Endothelial cell of umbilical vein (primary cell): ENCODE measurements around the gene USH2A. TPM values are rescaled to one million over a fixed set of nuclear protein-coding genes. Genes with fewer than 3 reads are reported as not detected.

Experiments used
- BruUV-seq: library from RNA; stranded (reverse); fragments of 400-500 nt; replicated peaks from 2 replicates; lab custom pipeline; 2021; lab: Mats Ljungman, UMichigan
- CTCF ChIA-PET: fragments of 300-600, 350-600 bp; sonication (Branson Sonifier 250); formaldehyde crosslinking; loops from one replicate; lab custom pipeline; 2021; ENCODE audit warnings: antibody characterized with exemption, inconsistent platforms; lab: Charles Lee
- POLR2A ChIA-PET: fragments of 300-600, 350-600 bp; sonication (Branson Sonifier 250); formaldehyde crosslinking; loops from one replicate; lab custom pipeline; 2021; ENCODE audit warnings: antibody characterized with exemption, inconsistent platforms; lab: Charles Lee
- DNase-seq: peaks from one replicate; pipeline ENCODE4 v3.0.0-alpha.2; 2011; ENCODE audit warnings: low read depth, low spot score
- FAIRE-seq: peaks from 2 replicates; lab custom pipeline; 2011; peaks lifted over from hg19 to GRCh38; lab: Jason Lieb, UNC
- H2AFZ ChIP-seq: 2 replicates; pipeline ENCODE4 v1.6.0; 2012; ENCODE audit warnings: low read depth, low read length, control low read depth, inconsistent platforms
- H3K27ac ChIP-seq: 2 replicates; pipeline ENCODE4 v1.5.1; 2011; ENCODE audit warnings: low read depth, mild to moderate bottlenecking, control low read depth, low read length, moderate library complexity; ENCODE audit not compliant: insufficient read depth
- H3K27me3 ChIP-seq, 2 experiments: 2 replicates each; pipeline versions ENCODE4 v1.6.0 to v1.6.1; 2011; ENCODE audit warnings: low read length in 2 of 2, mixed read lengths in 1 of 2; ENCODE audit not compliant: control insufficient read depth in 2 of 2, insufficient read depth in 2 of 2
- H3K36me3 ChIP-seq, 2 experiments: 2 replicates in 1 of 2; 3 replicates in 1 of 2; pipeline ENCODE4 v1.5.1; 2011; ENCODE audit warnings: low read length in 2 of 2, mild to moderate bottlenecking in 1 of 2, moderate library complexity in 1 of 2; ENCODE audit not compliant: control insufficient read depth in 2 of 2, insufficient read depth in 2 of 2; ENCODE audit errors: extremely low read depth in 1 of 2
- H3K4me1 ChIP-seq: 3 replicates; pipeline ENCODE4 v1.5.1; 2011; ENCODE audit warnings: mild to moderate bottlenecking, low read length; ENCODE audit not compliant: control insufficient read depth, insufficient read depth; ENCODE audit errors: extremely low read depth
- H3K4me2 ChIP-seq: 2 replicates; pipeline ENCODE4 v1.6.1; 2011; ENCODE audit warnings: low read length, control low read depth, mixed read lengths; ENCODE audit not compliant: insufficient read depth
- H3K4me3 ChIP-seq, 3 experiments: fragments of 200-600 bp in 1 of 3; sonication (generic), shearing (Covaris generic) in 1 of 3; replicated peaks in 1 of 3; 2 replicates each; pipeline ENCODE4 v1.5.1; 2011 to 2016; ENCODE audit warnings: control low read depth in 3 of 3, low read length in 3 of 3, mild to moderate bottlenecking in 2 of 3, inconsistent platforms in 1 of 3, low read depth in 1 of 3, moderate library complexity in 1 of 3; ENCODE audit not compliant: insufficient read depth in 1 of 3
- H3K79me2 ChIP-seq: 2 replicates; pipeline ENCODE4 v1.6.0; 2012; ENCODE audit warnings: low read length, inconsistent platforms; ENCODE audit not compliant: control insufficient read depth, insufficient read depth
- H3K9ac ChIP-seq: replicated peaks from 2 replicates; pipeline ENCODE3; 2011; ENCODE audit warnings: low read length, control low read depth; ENCODE audit not compliant: insufficient read depth; ENCODE audit errors: extremely low read depth
- H3K9me1 ChIP-seq: replicated peaks from 3 replicates; pipeline ENCODE4 v1.6.0; 2011; ENCODE audit warnings: mild to moderate bottlenecking, low read length; ENCODE audit not compliant: control insufficient read depth, insufficient read depth; ENCODE audit errors: extremely low read depth
- H3K9me3 ChIP-seq: replicated peaks from 2 replicates; pipeline ENCODE4 v1.5.1; 2012; ENCODE audit warnings: low read length, inconsistent platforms; ENCODE audit not compliant: control insufficient read depth, insufficient read depth
- H4K20me1 ChIP-seq: replicated peaks from 2 replicates; pipeline ENCODE3; 2011; ENCODE audit warnings: mild to moderate bottlenecking, low read length; ENCODE audit not compliant: control insufficient read depth, insufficient read depth; ENCODE audit errors: extremely low read depth
- EZH2 ChIP-seq: IDR thresholded peaks from 2 replicates; pipeline ENCODE4 v1.6.1; 2012; ENCODE audit warnings: borderline replicate concordance, low read depth, mild to moderate bottlenecking, moderate library complexity, low read length, inconsistent platforms; ENCODE audit not compliant: severe bottlenecking
- FOS ChIP-seq: IDR thresholded peaks from 2 replicates; pipeline ENCODE4 v1.6.1; 2011; ENCODE audit warnings: mild to moderate bottlenecking, low read length, moderate library complexity, borderline replicate concordance; ENCODE audit not compliant: insufficient read depth
- GATA2 ChIP-seq: IDR thresholded peaks from 2 replicates; pipeline ENCODE4 v1.7.0; 2011; ENCODE audit warnings: low read depth, mild to moderate bottlenecking, moderate library complexity, mixed read lengths, low read length; ENCODE audit not compliant: insufficient read length, insufficient read depth
- JUN ChIP-seq: IDR thresholded peaks from 2 replicates; pipeline ENCODE4 v1.6.1; 2011; ENCODE audit warnings: borderline replicate concordance, low read depth; ENCODE audit not compliant: insufficient read length, insufficient read depth
- MYC ChIP-seq: IDR thresholded peaks from one replicate; pipeline ENCODE4 v1.6.1; 2011; ENCODE audit warnings: mild to moderate bottlenecking, low read depth, low read length
- POLR2A ChIP-seq: IDR thresholded peaks from 2 replicates; pipeline ENCODE4 v1.6.1; 2012; ENCODE audit warnings: low read depth, mild to moderate bottlenecking, control low read depth, low read length
- POLR2AphosphoS5 ChIP-seq: IDR thresholded peaks from 2 replicates; pipeline ENCODE4 v1.6.1; 2012; ENCODE audit warnings: low read depth, mild to moderate bottlenecking, control low read depth, low read length, moderate library complexity; ENCODE audit not compliant: insufficient read depth
- dilution Hi-C: fragments of 300-500 bp; cut with MboI; formaldehyde crosslinking; loops from one replicate; pipeline ENCODE4 v1.15.0; 2019; ENCODE audit warnings: low sequenced_read_pairs; ENCODE audit not compliant: extremely low pct_ligation_motif_present
- intact Hi-C: fragments of 100-400 bp; cut with micrococcal nuclease; formaldehyde crosslinking; loops from one replicate; pipeline ENCODE4 v1.10.0; 2022
- polyA plus RNA-seq, 4 experiments: library from polyadenylated mRNA; depleted of rRNA in 3 of 4; stranded (reverse) in 3 of 4; unstranded in 1 of 4; fragments of >200 nt; gene quantifications; 2 replicates each; pipeline versions ENCODE4 v1.2.1 to v1.2.3, GENCODE V29; 2011 to 2012; ENCODE audit warnings: missing spikeins in 1 of 4
- total RNA-seq: library from RNA; stranded (reverse); gene quantifications from 2 replicates; pipeline ENCODE4 v1.2.3, GENCODE V29; 2021
- TF ChIP-seq, protein P1 (sequence below): IDR thresholded peaks from 2 replicates; pipeline ENCODE4 v1.6.1; 2011; ENCODE audit not compliant: insufficient read depth, insufficient read length
- TF ChIP-seq, protein P2 (sequence below), 2 donors: IDR thresholded peaks; 1 replicate in 1 of 2; 2 replicates in 1 of 2; pipeline ENCODE4 v1.5.1; 2011; ENCODE audit warnings: low read length in 2 of 2, mild to moderate bottlenecking in 2 of 2, moderate library complexity in 2 of 2, control low read depth in 1 of 2, inconsistent platforms in 1 of 2, low read depth in 1 of 2; ENCODE audit not compliant: insufficient read depth in 1 of 2; ENCODE audit errors: extremely low read depth in 1 of 2

Gene USH2A
- total and polyA plus RNA-seq, 2 donors (not counting 3 experiments of a cell fraction or from before 2014, with no cell fraction given), result not detected

DNA sequence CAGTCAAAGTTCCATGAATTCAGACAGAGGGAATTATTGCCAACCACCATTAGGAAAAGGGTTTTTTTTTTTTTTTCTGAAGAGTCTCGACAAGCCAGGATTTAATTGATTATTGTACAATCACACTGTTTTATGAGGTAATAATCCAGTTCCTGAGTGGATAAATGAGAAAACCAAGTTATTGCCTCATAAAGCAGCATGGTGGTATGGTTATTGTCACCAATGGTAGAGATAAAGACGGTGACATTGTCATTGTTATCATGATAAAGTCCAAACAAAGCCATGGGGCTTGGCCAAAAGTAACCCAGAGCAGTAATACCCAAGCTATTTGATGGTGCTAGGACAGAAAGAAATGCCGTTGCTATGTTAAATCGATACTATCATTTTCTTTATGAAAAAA is 232.8 kb downstream of the USH2A start:
- H3K27ac ChIP-seq, result no peak overlapping the region
- peaks cover 2% of the 10 kb centered on the region for H3K9me3 ChIP-seq
- POLR2A ChIA-PET, result no interaction called here
- H3K9me1 ChIP-seq, result no peaks in the 10 kb centered on the region
- H3K79me2 ChIP-seq, result no peaks in the 10 kb centered on the region
- no peak for TF ChIP-seq POLR2AphosphoS5
- no peak overlapping the region for H3K4me3 ChIP-seq
- FAIRE-seq, result no peak
- dilution Hi-C loops (no loop called here), intact Hi-C loops (no loop called here)
- no peak for DNase-seq
- H4K20me1 ChIP-seq, result no peaks in the 10 kb centered on the region
- CTCF ChIA-PET, result no interaction called here
- no TSS peak for BruUV-seq
- no peaks in the 10 kb centered on the region for H3K4me1 ChIP-seq
- no peak overlapping the region for H3K4me2 ChIP-seq
- H3K36me3 ChIP-seq, result no peaks in the 10 kb centered on the region
- H3K9ac ChIP-seq, result no peak overlapping the region
- no peaks in the 10 kb centered on the region for H3K27me3 ChIP-seq
- H2AFZ ChIP-seq, result no peak overlapping the region

DNA sequence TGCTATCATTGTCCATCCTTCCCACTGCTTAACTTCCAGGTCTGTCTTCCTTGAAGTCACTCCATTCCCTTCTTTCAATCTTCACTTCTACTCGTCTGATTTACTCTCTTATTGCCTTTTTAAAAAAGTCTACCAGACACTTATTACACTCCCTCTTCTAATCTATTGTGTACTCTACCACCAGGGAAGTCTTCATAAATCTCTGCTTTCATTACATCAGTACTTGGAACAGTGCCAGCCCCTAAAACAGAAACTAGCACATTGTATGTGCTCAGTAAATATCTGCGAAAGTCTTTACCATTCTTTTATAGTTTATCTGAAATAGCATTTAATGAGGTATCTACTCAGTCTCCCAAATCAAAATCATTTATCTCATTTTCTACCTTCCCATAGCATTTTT is 236.4 kb downstream of the USH2A start:
- H3K4me3 ChIP-seq, result no peak overlapping the region
- no peaks in the 10 kb centered on the region for H3K79me2 ChIP-seq
- H3K36me3 ChIP-seq, result no peaks in the 10 kb centered on the region
- no peaks in the 10 kb centered on the region for H4K20me1 ChIP-seq
- no peak overlapping the region for H3K27ac ChIP-seq
- H3K9me1 ChIP-seq, result no peaks in the 10 kb centered on the region
- ChIA-PET CTCF (no interaction called here), POLR2A (no interaction called here)
- H2AFZ ChIP-seq, result no peak overlapping the region
- no TSS peak for BruUV-seq
- DNase-seq, result no peak
- H3K4me1 ChIP-seq, result no peaks in the 10 kb centered on the region
- no peaks in the 10 kb centered on the region for H3K27me3 ChIP-seq
- no peak overlapping the region for H3K9ac ChIP-seq
- H3K9me3 ChIP-seq, result peaks cover 2% of the 10 kb centered on the region
- no peak overlapping the region for H3K4me2 ChIP-seq
- intact Hi-C loops (no loop called here), dilution Hi-C loops (no loop called here)
- no peak for FAIRE-seq
- TF ChIP-seq JUN (no peak), MYC (no peak), POLR2AphosphoS5 (no peak), FOS (no peak), GATA2 (no peak), EZH2 (no peak), POLR2A (no peak)
- TF ChIP-seq, protein P1, sequence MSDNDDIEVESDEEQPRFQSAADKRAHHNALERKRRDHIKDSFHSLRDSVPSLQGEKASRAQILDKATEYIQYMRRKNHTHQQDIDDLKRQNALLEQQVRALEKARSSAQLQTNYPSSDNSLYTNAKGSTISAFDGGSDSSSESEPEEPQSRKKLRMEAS, result no peak
- TF ChIP-seq, protein P2, sequence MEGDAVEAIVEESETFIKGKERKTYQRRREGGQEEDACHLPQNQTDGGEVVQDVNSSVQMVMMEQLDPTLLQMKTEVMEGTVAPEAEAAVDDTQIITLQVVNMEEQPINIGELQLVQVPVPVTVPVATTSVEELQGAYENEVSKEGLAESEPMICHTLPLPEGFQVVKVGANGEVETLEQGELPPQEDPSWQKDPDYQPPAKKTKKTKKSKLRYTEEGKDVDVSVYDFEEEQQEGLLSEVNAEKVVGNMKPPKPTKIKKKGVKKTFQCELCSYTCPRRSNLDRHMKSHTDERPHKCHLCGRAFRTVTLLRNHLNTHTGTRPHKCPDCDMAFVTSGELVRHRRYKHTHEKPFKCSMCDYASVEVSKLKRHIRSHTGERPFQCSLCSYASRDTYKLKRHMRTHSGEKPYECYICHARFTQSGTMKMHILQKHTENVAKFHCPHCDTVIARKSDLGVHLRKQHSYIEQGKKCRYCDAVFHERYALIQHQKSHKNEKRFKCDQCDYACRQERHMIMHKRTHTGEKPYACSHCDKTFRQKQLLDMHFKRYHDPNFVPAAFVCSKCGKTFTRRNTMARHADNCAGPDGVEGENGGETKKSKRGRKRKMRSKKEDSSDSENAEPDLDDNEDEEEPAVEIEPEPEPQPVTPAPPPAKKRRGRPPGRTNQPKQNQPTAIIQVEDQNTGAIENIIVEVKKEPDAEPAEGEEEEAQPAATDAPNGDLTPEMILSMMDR (IDR thresholded peaks at IDR 0.05; ENCODE audit: extremely low read depth in 1 of 2, insufficient read depth in 1 of 2, low read depth in 1 of 2, low read length in 2 of 2), result no peak
